ENCODE results near the gene PHF14.

- TF ChIP-seq POLR2A (IDR thresholded peaks at IDR 0.05) (no peak), CTCF (IDR thresholded peaks at IDR 0.05) (no peak)
These were observed 80.4 kb downstream of the PHF14 start for GRCh38 chr7:11054033-11054432.
